T-cell (primary cell): Measurements from ENCODE around the gene GGT6. TPM values are rescaled to one million over a fixed set of nuclear protein-coding genes. Genes with fewer than 3 reads are reported as not detected.

ENCODE experiments used
- ATAC-seq, 4 experiments: fragments of 200-7000 bp in 3 of 4; fragments of 150-1000 bp in 1 of 4; cut with Tn5 transposase; replicated peaks in 1 of 4; 1 replicate in 3 of 4; 2 replicates in 1 of 4; pipeline ENCODE4 v1.10.0; 2021; ENCODE audit warnings: moderate library complexity in 3 of 4, mild to moderate bottlenecking in 2 of 4, moderate number of reproducible peaks in 1 of 4
- CTCF ChIA-PET, 2 donors: fragments of 300-600 bp; sonication (Branson Sonifier 250); formaldehyde crosslinking; loops; one replicate each; lab custom pipeline; 2022; ENCODE audit warnings: antibody characterized with exemption in 2 of 2; lab: Charles Lee
- POLR2A ChIA-PET, 2 donors: fragments of 300-600 bp; sonication (Branson Sonifier 250); formaldehyde crosslinking; loops; one replicate each; lab custom pipeline; 2022; ENCODE audit warnings: antibody characterized with exemption in 2 of 2; lab: Charles Lee
- DNase-seq, 35 experiments: peaks; one replicate each; pipeline versions ENCODE4 v3.0.0 to v3.0.0-alpha.2; 2013 to 2023
- H3K27ac ChIP-seq: one replicate; pipeline ENCODE4 v1.5.1; 2013; ENCODE audit warnings: low read length
- H3K27me3 ChIP-seq, 2 experiments: replicated peaks in 1 of 2; 1 replicate in 1 of 2; 2 replicates in 1 of 2; pipeline versions ENCODE4 v1.6.1 to v1.7.0; 2013; ENCODE audit warnings: low read length in 1 of 2, mixed read lengths in 1 of 2; ENCODE audit not compliant: control insufficient read depth in 2 of 2, insufficient read depth in 2 of 2; ENCODE audit errors: extremely low read depth in 1 of 2
- H3K36me3 ChIP-seq, 2 donors: 1 replicate in 1 of 2; 2 replicates in 1 of 2; pipeline versions ENCODE4 v1.6.1 to v1.7.0; 2013; ENCODE audit warnings: low read length in 1 of 2; ENCODE audit not compliant: control insufficient read depth in 2 of 2, insufficient read depth in 1 of 2; ENCODE audit errors: extremely low read depth in 1 of 2
- H3K4me1 ChIP-seq, 2 experiments: 1 replicate in 1 of 2; 2 replicates in 1 of 2; pipeline versions ENCODE4 v1.6.1 to v1.7.0; 2013; ENCODE audit warnings: low read length in 2 of 2, mixed read lengths in 1 of 2; ENCODE audit not compliant: insufficient read depth in 2 of 2, control insufficient read depth in 1 of 2; ENCODE audit errors: extremely low read depth in 1 of 2
- H3K4me3 ChIP-seq, 2 donors: 1 replicate in 1 of 2; 2 replicates in 1 of 2; pipeline versions ENCODE4 v1.5.1 to v1.7.0; 2013; ENCODE audit warnings: mild to moderate bottlenecking in 2 of 2, low read length in 1 of 2, moderate library complexity in 1 of 2; ENCODE audit not compliant: control insufficient read depth in 1 of 2; ENCODE audit errors: extremely low read depth in 1 of 2
- H3K9me3 ChIP-seq: 2 replicates; pipeline ENCODE4 v1.7.0; 2013
- H3K27ac Mint-ChIP-seq, 2 donors: one replicate each; pipeline ENCODE4 v1.8.0; 2020 to 2021; ENCODE audit warnings: mild to moderate bottlenecking in 2 of 2, mixed read lengths in 2 of 2
- H3K27me3 Mint-ChIP-seq, 2 donors: one replicate each; pipeline ENCODE4 v1.8.0; 2021 to 2022; ENCODE audit warnings: mixed read lengths in 2 of 2
- H3K36me3 Mint-ChIP-seq: one replicate; pipeline ENCODE4 v1.8.0; 2021; ENCODE audit warnings: mixed read lengths
- H3K4me1 Mint-ChIP-seq, 3 donors: one replicate each; pipeline ENCODE4 v1.8.0; 2020 to 2022; ENCODE audit warnings: mixed read lengths in 3 of 3, mild to moderate bottlenecking in 1 of 3
- H3K4me3 Mint-ChIP-seq, 3 donors: one replicate each; pipeline ENCODE4 v1.8.0; 2020 to 2022; ENCODE audit warnings: mild to moderate bottlenecking in 3 of 3, mixed read lengths in 3 of 3, moderate library complexity in 3 of 3
- H3K9me3 Mint-ChIP-seq, 3 donors: one replicate each; pipeline ENCODE4 v1.8.0; 2020 to 2022; ENCODE audit warnings: mixed read lengths in 3 of 3
- WGBS: methylation state at CpG from one replicate; pipeline ENCODE4 v1.1.5; 2013; ENCODE audit warnings: missing lambda C conversion rate; ENCODE audit not compliant: insufficient coverage; 5-methylcytosine and 5-hydroxymethylcytosine counted together
- total RNA-seq, 35 experiments: library from RNA in 6 of 35; stranded (reverse) in 6 of 35; fragments of 120-200 nt in 1 of 35; gene quantifications; one replicate each; pipeline versions ENCODE4 v1.2.1 to v1.2.4 and lab custom pipeline; 2013 to 2026

Gene GGT6
- total RNA-seq, 5 donors from 2014 or later (not counting 1 experiment from before 2014, with no cell fraction given): not detected

DNA sequence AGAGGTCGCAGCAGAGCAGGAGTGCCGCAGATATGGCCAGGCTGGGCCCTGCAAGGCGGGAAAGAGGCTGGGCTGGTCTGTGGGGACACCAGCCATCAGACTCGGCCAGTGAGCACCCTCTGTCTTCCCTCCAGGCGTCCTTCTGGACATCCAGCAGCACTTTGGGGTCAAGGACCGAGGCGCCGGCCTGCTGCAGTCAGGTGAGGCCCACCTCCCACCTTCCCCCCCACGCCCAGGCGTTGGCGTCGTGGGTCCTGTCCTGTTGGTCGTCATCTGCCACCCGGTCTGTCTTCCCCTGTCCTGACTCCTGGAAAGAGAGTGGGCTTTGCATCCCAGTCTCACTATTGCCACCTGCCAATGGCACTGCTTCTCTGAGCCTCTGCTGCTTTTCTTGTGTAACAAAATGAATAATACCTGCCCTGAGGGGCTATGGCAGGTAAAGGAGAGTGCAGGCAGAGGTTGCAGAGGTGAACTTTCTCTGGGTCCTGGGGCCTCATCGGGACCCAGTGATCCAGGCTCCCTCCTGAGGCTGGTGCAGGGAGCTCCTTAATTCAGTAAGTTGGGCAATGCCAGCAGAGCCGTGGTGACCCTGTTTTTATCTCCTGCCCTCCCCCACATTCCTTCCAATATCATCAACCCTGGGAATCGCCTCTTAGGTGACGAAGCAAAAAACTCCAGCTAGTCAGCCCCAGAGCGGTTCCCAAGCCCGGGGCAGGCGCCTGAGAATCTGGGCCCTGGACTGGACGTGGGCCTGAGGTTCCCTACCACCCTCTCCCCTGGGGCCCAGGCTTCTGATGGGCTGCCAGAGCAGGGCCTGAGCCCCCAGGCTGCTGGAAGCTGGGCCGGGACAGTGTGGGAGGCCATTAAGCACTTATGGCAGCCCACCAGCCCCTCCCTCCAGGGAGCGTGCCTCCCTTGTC lies 47.0 kb downstream of the GGT6 start:
- Histone ChIP-seq H3K36me3 (no peaks in the 10 kb centered on the region), H3K4me1 (peaks cover 0 to 16% of the 10 kb centered on the region in 2 experiments), H3K4me3 (no peak overlapping the region), H3K9me3 (no peaks in the 10 kb centered on the region), H3K27ac (no peak overlapping the region), H3K27me3 (peaks cover 0 to 19% of the 10 kb centered on the region in 2 experiments)
- DNase-seq (no peak), ATAC-seq (no peak)
- ChIA-PET CTCF (no interaction called here), POLR2A (no interaction called here)
- peaks cover 18 to 20% (median 19%) of the 10 kb centered on the region in 3 donors for H3K4me1 Mint-ChIP-seq
- H3K27me3 Mint-ChIP-seq: peaks cover 0 to 3% of the 10 kb centered on the region in 2 donors
- no peak overlapping the region for H3K4me3 Mint-ChIP-seq
- H3K9me3 Mint-ChIP-seq: no peaks in the 10 kb centered on the region
- no peaks in the 10 kb centered on the region for H3K36me3 Mint-ChIP-seq
- H3K27ac Mint-ChIP-seq: no peak overlapping the region
- WGBS: 89% methylated on average over 23 of the region's 24 CpGs

DNA sequence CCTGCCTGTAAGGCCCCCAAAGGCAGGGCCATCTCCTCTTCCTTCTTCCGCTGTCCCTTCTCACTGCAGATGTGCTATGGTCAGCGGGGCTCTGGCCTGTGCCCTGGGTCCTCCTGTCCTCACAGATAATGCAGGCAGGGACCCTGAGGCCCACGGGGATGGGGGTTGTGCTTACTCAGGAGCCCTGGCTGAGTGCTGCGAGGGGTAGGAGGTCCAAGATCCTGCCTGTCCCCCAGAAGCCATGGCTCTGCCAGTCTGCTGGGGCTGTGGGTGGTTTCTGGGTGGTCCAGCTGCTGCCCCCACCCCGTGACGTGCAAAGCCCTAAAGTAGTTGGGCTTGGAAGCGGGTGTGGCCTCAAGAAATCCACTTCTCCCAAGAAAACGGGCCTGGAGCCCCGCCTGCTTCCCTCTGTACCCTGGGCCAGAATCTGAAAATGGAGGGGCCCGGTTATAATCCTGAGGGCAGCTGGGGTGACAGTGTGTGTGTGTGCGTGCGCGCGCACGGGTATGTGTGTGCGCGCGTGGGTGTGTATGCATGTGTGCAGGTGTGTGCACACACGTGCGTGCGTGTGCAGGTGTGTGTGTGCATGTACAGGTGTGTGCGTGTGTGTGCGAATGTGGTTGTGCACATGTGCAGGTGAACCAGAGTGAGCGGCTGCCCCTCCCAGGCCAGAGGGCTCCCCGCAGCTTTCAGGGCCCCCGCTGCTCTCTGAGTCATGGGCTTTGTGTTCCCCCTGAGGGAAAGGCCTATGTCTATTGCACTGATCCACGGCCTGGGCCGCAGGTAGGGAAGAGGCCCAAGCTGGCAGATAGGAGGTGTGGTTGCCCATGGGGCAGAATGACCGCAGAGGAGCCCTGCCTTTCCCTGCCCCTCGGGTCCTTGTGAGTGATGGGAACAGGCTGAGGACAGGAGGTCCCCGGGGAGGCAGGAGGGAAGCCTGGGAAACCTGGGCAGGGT lies 47.9 kb downstream of the GGT6 start:
- DNase-seq (no peak), ATAC-seq (no peak)
- H3K4me1 Mint-ChIP-seq: peaks cover 18 to 25% (median 21%) of the 10 kb centered on the region in 3 donors
- no peaks in the 10 kb centered on the region for H3K36me3 Mint-ChIP-seq
- peaks cover 0 to 18% of the 10 kb centered on the region in 2 experiments for H3K4me1 ChIP-seq
- H3K27ac ChIP-seq: no peak overlapping the region
- no peaks in the 10 kb centered on the region for H3K9me3 Mint-ChIP-seq
- H3K36me3 ChIP-seq: no peaks in the 10 kb centered on the region
- no peak overlapping the region for H3K4me3 Mint-ChIP-seq
- H3K9me3 ChIP-seq: no peaks in the 10 kb centered on the region
- H3K4me3 ChIP-seq: no peak overlapping the region
- ChIA-PET CTCF (no interaction called here), POLR2A (no interaction called here)
- H3K27me3 ChIP-seq: peaks cover 0 to 23% of the 10 kb centered on the region in 2 experiments
- peaks cover 0 to 3% of the 10 kb centered on the region in 2 donors for H3K27me3 Mint-ChIP-seq
- 98% methylated on average over 24 of the region's 31 CpGs for WGBS
- no peak overlapping the region for H3K27ac Mint-ChIP-seq

DNA sequence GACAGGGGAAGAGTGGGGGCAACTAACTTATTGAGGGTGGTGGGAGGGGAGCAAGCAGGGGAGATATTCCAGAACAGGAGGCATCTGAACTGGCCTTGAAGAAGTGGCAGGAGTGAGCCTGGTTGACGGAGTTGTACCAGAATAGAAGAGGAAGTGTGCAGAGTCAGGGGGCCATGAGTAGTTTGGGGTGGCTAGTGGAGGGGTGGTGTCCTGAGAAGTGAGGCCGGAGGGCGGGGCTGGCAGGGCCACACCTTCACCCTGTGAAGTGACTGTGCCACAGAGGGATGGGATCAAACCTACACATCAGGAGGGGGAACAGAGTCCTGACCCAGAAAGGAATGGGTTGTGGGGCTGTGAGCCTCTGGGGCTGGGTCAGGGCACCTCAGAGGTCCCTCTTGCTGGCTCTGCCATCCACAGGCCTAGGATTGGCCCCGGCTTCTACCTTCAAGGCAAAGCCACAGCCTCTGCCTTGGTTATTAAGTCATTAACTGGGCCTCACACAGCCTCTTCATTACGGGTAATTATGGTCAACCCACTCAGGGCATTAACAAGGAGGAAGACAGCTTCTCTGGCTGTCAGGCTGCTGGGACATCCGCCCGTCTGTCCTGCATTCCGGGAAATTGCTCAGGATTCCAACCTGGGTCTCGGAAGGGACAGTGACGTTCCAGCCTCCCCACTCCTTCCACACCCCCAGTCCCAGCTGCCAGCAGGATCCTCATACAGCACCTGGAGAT lies 49.0 kb downstream of the GGT6 start:
- no peaks in the 10 kb centered on the region for H3K9me3 ChIP-seq
- no peaks in the 10 kb centered on the region for H3K36me3 ChIP-seq
- H3K4me3 Mint-ChIP-seq: no peak overlapping the region
- no peak for DNase-seq
- H3K9me3 Mint-ChIP-seq: no peaks in the 10 kb centered on the region
- H3K27me3 Mint-ChIP-seq: peaks cover 0 to 6% of the 10 kb centered on the region in 2 donors
- CTCF ChIA-PET: no interaction called here
- H3K27ac Mint-ChIP-seq: no peak overlapping the region
- H3K4me1 Mint-ChIP-seq: peaks cover 18 to 25% (median 21%) of the 10 kb centered on the region in 3 donors
- no peaks in the 10 kb centered on the region for H3K36me3 Mint-ChIP-seq
- no peak for ATAC-seq
- no peak overlapping the region for H3K4me3 ChIP-seq
- peaks cover 0 to 28% of the 10 kb centered on the region in 2 experiments for H3K27me3 ChIP-seq
- H3K27ac ChIP-seq: no peak overlapping the region
- H3K4me1 ChIP-seq: peaks cover 0 to 18% of the 10 kb centered on the region in 2 experiments
- POLR2A ChIA-PET: no interaction called here
- 89% methylated on average over 7 of the region's 10 CpGs for WGBS

DNA sequence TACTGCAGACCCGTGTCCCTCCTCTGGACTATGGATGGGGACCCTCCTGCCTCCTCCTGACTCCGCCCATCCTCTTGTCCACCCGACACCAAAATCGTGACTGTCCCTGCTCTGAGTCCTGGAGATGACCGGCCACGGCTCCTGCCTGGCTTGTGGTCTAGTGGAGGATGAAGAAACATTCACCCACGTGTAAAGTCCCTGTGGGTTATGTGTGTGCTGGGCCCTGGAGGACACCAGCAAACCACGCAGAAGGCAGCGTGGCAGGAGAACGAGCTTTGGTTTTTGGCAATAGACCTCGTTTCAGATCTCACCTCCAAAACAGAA lies 49.8 kb downstream of the GGT6 start:
- no peak overlapping the region for H3K27ac ChIP-seq
- peaks cover 0 to 6% of the 10 kb centered on the region in 2 donors for H3K27me3 Mint-ChIP-seq
- H3K4me1 Mint-ChIP-seq: peaks cover 18 to 25% (median 21%) of the 10 kb centered on the region in 3 donors
- ATAC-seq (no peak), DNase-seq (no peak)
- no peaks in the 10 kb centered on the region for H3K36me3 Mint-ChIP-seq
- no peaks in the 10 kb centered on the region for H3K9me3 Mint-ChIP-seq
- H3K9me3 ChIP-seq: no peaks in the 10 kb centered on the region
- H3K27me3 ChIP-seq: peaks cover 0 to 35% of the 10 kb centered on the region in 2 experiments
- ChIA-PET POLR2A (no interaction called here), CTCF (interaction anchor here in 1 of 2 donors (0.6 kb wide), 1 partner anchor 56 kb away, joined by 7 read pairs; no protein-coding TSS in a partner anchor)
- no peaks in the 10 kb centered on the region for H3K36me3 ChIP-seq
- H3K4me1 ChIP-seq: peaks cover 0 to 18% of the 10 kb centered on the region in 2 experiments
- whole genome bisulfite sequencing: 90% methylated on average over 2 of the region's 11 CpGs
- no peak overlapping the region for H3K4me3 ChIP-seq
- no peak overlapping the region for H3K27ac Mint-ChIP-seq
- no peak overlapping the region for H3K4me3 Mint-ChIP-seq

DNA sequence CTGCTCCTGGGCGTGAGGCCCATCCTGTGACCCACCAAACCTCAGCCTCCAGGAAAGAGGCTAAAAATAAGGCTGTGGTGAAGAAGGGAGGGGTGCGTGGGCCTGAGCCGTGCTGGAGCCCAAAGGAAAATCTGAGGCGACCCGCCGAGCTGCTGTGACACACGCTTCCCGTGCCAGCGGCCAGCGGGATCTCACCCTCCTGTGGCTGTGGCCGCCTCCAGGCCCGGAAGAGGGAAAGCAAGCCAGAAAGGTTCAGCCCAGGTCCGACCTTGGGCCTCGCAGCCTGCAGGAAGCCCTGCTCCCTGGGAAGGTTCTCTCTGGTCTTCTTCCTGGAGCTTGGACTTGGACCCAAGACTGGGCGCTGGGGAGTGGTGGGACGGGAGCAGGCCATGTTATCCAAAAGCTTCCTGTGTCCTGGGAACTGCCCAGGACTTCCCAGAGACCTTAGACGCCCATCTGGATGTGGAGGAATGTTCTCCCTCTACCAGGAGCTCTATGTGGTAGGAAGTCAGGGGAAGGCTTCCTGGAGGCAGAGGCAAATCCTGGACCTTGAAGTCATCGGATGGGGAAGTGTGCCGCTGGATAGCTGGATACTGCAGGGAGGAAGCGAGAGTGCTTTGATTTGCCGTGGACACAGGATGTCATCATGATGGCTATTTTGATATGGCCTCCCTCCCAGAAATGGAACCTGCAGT lies 50.3 kb downstream of the GGT6 start:
- H3K4me3 ChIP-seq: no peak overlapping the region
- no peaks in the 10 kb centered on the region for H3K9me3 ChIP-seq
- H3K9me3 Mint-ChIP-seq: no peaks in the 10 kb centered on the region
- H3K36me3 ChIP-seq: no peaks in the 10 kb centered on the region
- H3K27me3 ChIP-seq: peaks cover 0 to 41% of the 10 kb centered on the region in 2 experiments
- peaks cover 0 to 8% of the 10 kb centered on the region in 2 donors for H3K27me3 Mint-ChIP-seq
- no peak for ATAC-seq
- no peak overlapping the region for H3K27ac Mint-ChIP-seq
- ChIA-PET POLR2A (no interaction called here), CTCF (interaction anchor here in 1 of 2 donors (0.6 kb wide), 1 partner anchor 55 kb away, joined by 7 read pairs; no protein-coding TSS in a partner anchor)
- H3K4me1 ChIP-seq: peaks cover 0 to 18% of the 10 kb centered on the region in 2 experiments
- no peak for DNase-seq
- 74% methylated on average over 17 of the region's 21 CpGs for WGBS
- H3K27ac ChIP-seq: no peak overlapping the region
- H3K36me3 Mint-ChIP-seq: no peaks in the 10 kb centered on the region
- peak overlapping the region in 1 of 3 donors; percentile 30 for H3K4me3 Mint-ChIP-seq
- H3K4me1 Mint-ChIP-seq: peaks cover 18 to 27% (median 21%) of the 10 kb centered on the region in 3 donors
